ENCODE measurements around the gene IL27RA. TPM values are rescaled to one million over a fixed set of nuclear protein-coding genes. Genes with fewer than 3 reads are reported as not detected.

IL27RA gene
- total and polyA plus RNA-seq, 8 donors, result 0.88 to 8.2 (median 1.9) TPM

DNA sequence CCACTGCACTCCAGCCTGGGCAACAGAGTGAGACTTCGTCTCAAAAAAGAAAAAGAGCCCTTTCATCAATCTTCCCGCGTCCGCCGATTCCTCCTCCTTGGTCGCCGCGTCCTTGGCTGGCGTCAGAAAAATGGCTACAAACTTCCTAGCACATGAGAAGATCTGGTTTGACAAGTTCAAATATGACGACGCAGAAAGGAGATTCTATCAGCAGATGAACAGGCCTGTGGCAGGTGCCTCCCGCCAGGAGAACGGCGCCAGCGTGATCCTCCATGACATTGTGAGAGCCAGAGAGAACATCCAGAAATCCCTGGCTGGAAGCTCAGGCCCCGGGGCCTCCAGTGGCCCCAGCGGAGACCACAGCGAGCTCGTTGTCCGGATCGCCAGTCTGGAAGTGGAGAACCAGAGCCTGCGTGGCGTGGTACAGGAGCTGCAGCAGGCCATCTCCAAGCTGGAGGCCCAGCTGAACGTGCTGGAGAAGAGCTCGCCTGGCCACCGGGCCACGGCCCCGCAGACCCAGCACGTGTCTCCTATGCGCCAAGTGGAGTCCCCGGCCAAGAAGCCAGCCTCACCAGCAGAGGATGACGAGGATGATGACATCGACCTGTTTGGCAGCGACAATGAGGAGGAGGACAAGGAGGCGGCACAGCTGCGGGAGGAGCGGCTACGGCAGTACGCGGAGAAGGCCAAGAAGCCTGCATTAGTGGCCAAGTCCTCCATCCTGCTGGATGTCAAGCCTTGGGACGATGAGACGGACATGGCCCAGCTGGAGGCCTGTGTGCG, 38.9 kb downstream of the IL27RA start:
- peaks cover 3 to 8% (median 8%) of the 10 kb centered on the region in 3 donors for H3K4me1 ChIP-seq
- FAIRE-seq (no peak), ATAC-seq (no peak), DNase-seq (peak in 1 of 6 donors; percentile 52)
- intact Hi-C loops (cut with DNase I), result loop anchor here in 2 of 3 donors (5.0 kb wide), 1 partner anchor 188 kb away; no protein-coding TSS in a partner anchor
- WGBS, 2 donors, result 95 to 97% methylated on average over 43 of the region's 43 CpGs
- no peaks in the 10 kb centered on the region for H3K27me3 ChIP-seq
- H3K27ac ChIP-seq, result no peak overlapping the region
- H3K9me3 ChIP-seq, result no peaks in the 10 kb centered on the region
- H3K4me3 ChIP-seq, result no peak overlapping the region
- no peaks in the 10 kb centered on the region for H3K36me3 ChIP-seq
- TF ChIP-seq, protein P1, sequence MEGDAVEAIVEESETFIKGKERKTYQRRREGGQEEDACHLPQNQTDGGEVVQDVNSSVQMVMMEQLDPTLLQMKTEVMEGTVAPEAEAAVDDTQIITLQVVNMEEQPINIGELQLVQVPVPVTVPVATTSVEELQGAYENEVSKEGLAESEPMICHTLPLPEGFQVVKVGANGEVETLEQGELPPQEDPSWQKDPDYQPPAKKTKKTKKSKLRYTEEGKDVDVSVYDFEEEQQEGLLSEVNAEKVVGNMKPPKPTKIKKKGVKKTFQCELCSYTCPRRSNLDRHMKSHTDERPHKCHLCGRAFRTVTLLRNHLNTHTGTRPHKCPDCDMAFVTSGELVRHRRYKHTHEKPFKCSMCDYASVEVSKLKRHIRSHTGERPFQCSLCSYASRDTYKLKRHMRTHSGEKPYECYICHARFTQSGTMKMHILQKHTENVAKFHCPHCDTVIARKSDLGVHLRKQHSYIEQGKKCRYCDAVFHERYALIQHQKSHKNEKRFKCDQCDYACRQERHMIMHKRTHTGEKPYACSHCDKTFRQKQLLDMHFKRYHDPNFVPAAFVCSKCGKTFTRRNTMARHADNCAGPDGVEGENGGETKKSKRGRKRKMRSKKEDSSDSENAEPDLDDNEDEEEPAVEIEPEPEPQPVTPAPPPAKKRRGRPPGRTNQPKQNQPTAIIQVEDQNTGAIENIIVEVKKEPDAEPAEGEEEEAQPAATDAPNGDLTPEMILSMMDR (IDR thresholded peaks at IDR 0.05), result no peak

DNA sequence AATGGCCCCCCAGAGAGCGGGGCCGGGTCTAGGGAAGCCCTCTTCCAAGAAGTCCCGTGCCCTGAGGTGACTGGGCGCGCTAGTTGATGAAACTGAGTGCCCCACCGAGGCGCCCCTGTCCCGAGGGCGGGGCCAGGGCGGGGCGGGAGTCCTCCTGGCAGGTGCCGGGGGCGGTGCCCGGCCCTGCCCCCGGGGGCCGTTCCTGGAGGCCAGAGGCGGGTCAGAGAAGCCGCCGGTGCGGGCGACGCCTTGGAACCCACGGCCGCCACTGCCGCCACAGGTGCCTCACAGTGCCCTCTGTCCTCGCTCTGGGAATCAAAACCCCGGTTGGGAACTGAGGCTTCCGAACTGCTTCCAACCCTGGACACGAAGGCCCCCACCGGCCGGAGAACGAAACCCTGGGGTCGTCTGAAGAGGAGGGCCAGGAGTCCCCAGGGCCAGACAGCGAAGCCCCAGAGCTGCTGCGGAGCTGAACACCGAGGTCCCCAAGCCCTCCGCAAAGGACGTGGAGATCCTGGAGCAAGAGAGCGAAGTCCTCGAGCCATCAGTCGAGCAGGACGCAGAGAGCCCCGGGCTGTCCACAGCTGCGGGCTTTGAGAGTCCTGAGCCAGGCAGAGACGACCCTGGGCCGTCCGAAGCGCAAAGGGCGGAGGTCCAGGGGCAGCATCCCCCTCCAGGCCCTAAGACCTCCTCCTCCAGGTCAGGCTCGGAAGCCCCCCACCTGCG, 41.1 kb downstream of the IL27RA start, which contains the start of gene MISP3:
MISP3 (plus strand) TSS at position 252 of the 726 bp plus-strand sequence. CDS start 524 bp downstream, outside the sequence.
- Histone ChIP-seq H3K36me3 (no peaks in the 10 kb centered on the region), H3K27ac (peak within 1 kb of the TSS; percentile 93 to 98 (median 96)), H3K27me3 (no peaks in the 10 kb centered on the region), H3K4me1 (peaks cover 3 to 11% (median 10%) of the 10 kb centered on the region in 3 donors), H3K9me3 (no peaks in the 10 kb centered on the region), H3K4me3 (peak within 1 kb of the TSS; percentile 80 to 88 (median 84))
- DNase-seq (peak; percentile 86 to 94 (median 88)), ATAC-seq (peak; percentile 75 to 80 (median 78)), FAIRE-seq (no peak)
- TF ChIP-seq, protein P1 (IDR thresholded peaks at IDR 0.05), result no peak
- intact Hi-C loops (cut with DNase I), result loop anchor here in 2 of 3 donors (5.0 kb wide), 1 partner anchor 190 kb away; no protein-coding TSS in a partner anchor
- 1% methylated on average over 45 to 51 of the region's 51 CpGs for WGBS, 2 donors

DNA sequence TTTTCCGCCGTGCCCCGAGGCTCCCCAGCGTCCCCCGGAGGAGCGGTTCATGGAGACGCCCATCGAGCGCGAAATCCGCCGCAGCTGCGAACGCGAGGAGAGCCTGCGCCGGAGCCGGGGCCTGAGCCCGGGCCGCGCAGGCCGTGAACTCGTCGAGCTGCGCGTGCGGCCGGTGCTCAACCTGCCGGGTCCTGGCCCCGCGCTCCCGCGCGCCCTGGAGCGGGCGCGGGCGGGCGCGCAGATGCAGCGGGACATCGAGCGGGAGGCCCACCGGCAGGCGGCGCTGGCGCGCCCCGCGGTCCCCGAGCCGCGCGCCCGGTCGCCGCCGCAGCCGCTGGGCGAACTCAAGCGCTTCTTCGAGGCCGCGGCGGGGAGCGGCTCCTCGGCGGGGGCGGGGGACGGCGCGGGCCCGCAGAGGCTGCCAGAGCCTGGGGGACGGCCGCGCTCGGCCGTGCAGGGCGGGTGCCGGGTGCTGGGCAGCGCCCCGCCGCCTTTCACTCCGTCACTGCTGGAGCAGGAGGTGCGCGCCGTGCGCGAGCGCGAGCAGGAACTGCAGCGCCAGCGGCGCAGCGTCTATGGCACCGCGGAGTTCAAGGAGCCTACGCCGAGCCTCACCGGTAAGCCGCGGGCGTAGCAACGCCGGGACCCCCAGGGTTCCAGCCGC, 41.8 kb downstream of the IL27RA start:
- Histone ChIP-seq H3K4me3 (peak overlapping the region; percentile 80 to 88 (median 84)), H3K4me1 (peaks cover 3 to 11% (median 10%) of the 10 kb centered on the region in 3 donors), H3K9me3 (no peaks in the 10 kb centered on the region), H3K27ac (peak overlapping the region; percentile 93 to 98 (median 96)), H3K36me3 (no peaks in the 10 kb centered on the region), H3K27me3 (no peaks in the 10 kb centered on the region)
- DNase-seq, result peak; percentile 71 to 94 (median 85)
- peak; percentile 33 to 62 (median 44) for ATAC-seq
- intact Hi-C loops (cut with DNase I), result loop anchor here in 2 of 3 donors (5.0 kb wide), 1 partner anchor 191 kb away; no protein-coding TSS in a partner anchor
- WGBS, 2 donors, result 0 to 1% methylated on average over 82 to 106 of the region's 106 CpGs
- TF ChIP-seq, protein P1 (IDR thresholded peaks at IDR 0.05), result peak in 2 of 4 donors; percentile 12 to 30
- no peak for FAIRE-seq

DNA sequence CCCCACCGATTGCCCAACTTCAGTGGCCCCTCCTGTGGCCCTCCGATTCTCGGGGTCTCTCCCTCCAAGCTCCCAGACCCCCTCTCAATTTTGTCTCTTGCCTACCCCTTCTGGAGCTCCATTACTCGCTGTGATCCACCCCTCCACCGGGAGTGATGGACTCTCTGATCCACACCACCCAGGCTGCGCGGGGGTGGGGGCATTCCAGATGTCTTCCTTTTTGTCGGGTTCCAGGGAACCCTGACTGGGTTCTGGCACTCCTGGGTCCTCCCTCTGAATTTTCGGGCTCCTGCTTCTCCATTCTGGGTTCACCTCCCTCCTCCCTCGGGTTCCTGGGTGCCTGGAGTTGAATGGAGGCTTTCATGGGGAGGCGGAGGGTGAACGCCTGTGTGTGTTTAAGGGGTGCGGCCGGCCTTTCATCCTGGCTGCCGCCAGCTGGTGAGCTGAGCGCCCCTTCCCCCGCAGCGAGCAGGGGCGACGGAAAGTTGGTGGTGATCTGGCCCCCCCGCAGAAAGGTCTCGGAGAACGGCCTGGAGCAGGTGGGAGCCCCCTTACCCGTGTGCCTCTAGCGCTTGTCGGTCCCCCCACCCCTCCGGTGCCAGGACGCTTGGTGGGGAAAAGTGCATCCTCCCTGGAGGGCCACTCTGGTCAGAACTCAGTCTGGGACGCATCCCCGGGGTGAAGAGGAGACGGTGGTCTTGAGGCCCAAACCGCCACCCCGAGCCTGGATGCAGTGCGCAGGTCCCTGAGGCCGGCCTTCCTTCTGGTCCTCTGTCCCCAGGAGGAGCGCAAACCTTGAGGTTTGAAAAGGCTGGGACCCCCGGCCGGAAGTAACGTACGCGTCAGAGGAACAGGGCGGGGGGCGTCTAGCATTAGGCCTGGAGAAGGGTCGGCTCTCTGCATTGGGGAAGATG, 42.6 kb downstream of the IL27RA start:
- TF ChIP-seq, protein P1 (IDR thresholded peaks at IDR 0.05), result no peak
- H3K27me3 ChIP-seq, result no peaks in the 10 kb centered on the region
- no peaks in the 10 kb centered on the region for H3K9me3 ChIP-seq
- intact Hi-C loops (cut with DNase I), result loop anchor here in 2 of 3 donors (5.0 kb wide), 1 partner anchor 192 kb away; no protein-coding TSS in a partner anchor
- H3K27ac ChIP-seq, result peak overlapping the region; percentile 91 to 98 (median 94)
- 0 to 1% methylated on average over 44 of the region's 44 CpGs for WGBS, 2 donors
- H3K36me3 ChIP-seq, result no peaks in the 10 kb centered on the region
- H3K4me1 ChIP-seq, result peaks cover 3 to 11% (median 10%) of the 10 kb centered on the region in 3 donors
- H3K4me3 ChIP-seq, result peak overlapping the region; percentile 80 to 88 (median 84)
- DNase-seq (peak in 4 of 6 donors; percentile 49 to 81 (median 59)), ATAC-seq (peak in 1 of 4 donors; percentile 2), FAIRE-seq (no peak)

Measured in pancreas (tissue), 10 donors.